SHP77 (cell line): Measurements from ENCODE around the gene ATP8B2.
A peak's percentile ranks its signal among the peaks of the same experiment; 100 is the strongest.
"Not testable (repeated sequence)": the region's sequence is repeated elsewhere in the genome, so short reads cannot be mapped to it uniquely, and the experiment has no call there.

Source experiments
- DNase-seq, 2 experiments: peaks; one replicate each; lab custom pipeline; 2025; lab: John Stamatoyannopoulos, UW

ATP8B2 gene, protein sequence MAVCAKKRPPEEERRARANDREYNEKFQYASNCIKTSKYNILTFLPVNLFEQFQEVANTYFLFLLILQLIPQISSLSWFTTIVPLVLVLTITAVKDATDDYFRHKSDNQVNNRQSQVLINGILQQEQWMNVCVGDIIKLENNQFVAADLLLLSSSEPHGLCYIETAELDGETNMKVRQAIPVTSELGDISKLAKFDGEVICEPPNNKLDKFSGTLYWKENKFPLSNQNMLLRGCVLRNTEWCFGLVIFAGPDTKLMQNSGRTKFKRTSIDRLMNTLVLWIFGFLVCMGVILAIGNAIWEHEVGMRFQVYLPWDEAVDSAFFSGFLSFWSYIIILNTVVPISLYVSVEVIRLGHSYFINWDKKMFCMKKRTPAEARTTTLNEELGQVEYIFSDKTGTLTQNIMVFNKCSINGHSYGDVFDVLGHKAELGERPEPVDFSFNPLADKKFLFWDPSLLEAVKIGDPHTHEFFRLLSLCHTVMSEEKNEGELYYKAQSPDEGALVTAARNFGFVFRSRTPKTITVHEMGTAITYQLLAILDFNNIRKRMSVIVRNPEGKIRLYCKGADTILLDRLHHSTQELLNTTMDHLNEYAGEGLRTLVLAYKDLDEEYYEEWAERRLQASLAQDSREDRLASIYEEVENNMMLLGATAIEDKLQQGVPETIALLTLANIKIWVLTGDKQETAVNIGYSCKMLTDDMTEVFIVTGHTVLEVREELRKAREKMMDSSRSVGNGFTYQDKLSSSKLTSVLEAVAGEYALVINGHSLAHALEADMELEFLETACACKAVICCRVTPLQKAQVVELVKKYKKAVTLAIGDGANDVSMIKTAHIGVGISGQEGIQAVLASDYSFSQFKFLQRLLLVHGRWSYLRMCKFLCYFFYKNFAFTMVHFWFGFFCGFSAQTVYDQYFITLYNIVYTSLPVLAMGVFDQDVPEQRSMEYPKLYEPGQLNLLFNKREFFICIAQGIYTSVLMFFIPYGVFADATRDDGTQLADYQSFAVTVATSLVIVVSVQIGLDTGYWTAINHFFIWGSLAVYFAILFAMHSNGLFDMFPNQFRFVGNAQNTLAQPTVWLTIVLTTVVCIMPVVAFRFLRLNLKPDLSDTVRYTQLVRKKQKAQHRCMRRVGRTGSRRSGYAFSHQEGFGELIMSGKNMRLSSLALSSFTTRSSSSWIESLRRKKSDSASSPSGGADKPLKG

DNA sequence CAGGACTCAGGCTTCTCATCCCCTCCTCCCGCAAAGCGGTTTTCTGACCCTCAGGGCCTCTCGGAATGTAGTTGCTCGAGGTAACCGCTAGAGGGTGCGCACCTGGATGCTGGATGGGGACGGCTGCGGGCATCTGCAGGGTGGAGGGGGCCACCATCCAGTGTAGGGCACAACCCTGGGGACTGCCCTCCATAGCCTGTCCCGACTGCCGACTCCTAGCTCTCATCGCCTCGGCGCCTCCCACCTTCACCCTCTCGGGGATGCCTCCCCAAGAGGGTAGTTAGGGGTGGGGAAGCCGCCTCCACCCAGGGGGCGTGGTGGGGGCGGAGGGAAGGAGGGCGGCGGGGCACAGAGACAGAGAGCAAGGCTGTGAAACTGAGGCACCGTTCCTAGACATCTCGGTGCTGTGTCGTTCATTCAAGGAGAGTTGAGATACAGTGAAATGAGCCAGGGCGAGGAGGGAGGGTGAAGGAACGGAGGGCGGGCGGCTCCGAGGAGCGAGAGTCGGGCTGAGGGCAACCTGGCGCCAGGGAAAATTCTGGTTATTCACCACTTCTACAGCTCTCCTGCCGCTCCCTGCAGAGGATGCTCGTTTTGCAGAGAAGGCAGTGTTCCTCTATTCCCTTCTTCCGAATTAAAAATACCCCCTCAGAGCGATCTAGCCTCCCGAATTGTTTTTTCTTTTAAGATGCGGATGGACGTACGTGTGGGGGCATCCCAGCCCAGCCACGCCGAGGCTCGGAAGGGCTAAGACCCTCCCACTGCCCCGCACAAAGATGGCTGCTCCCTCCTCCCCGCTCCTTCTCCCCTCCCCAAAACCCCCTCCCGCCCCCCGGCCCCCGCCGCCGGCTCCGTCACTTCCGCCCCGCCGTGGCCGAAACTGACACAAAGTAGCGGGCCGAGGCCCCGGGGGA lies at the start of gene ATP8B2:
Gene ATP8B2 (plus strand): TSS at position 857 of the 914 bp plus-strand sequence. CDS start 2,617 bp downstream, outside the sequence.
- peak; percentile 92 to 94 for DNase-seq

GRCh38 chr1:154276797-154277196 lies 48.5 kb upstream of the ATP8B2 start:
- peak; percentile 18 to 23 for DNase-seq

DNA sequence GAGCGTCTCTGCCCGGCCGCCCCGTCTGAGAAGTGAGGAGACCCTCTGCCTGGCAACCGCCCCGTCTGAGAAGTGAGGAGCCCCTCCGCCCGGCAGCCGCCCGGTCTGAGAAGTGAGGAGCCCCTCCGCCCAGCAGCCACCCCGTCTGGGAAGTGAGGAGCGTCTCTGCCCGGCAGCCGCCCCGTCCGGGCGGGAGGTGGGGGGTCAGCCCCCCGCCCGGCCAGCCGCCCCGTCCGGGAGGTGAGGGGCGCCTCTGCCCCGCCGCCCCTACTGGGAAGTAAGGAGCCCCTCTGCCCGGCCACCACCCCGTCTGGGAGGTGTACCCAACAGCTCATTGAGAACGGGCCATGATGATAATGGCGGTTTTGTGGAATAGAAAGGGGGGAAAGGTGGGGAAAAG lies 37.7 kb upstream of the ATP8B2 start:
- not testable (repeated sequence) for DNase-seq

- no peak for DNase-seq
Observed at GRCh38 chr1:154288661-154289060, 36.7 kb upstream of the ATP8B2 start.

GRCh38 chr1:154290921-154291320 lies 34.4 kb upstream of the ATP8B2 start:
- no peak for DNase-seq

DNA sequence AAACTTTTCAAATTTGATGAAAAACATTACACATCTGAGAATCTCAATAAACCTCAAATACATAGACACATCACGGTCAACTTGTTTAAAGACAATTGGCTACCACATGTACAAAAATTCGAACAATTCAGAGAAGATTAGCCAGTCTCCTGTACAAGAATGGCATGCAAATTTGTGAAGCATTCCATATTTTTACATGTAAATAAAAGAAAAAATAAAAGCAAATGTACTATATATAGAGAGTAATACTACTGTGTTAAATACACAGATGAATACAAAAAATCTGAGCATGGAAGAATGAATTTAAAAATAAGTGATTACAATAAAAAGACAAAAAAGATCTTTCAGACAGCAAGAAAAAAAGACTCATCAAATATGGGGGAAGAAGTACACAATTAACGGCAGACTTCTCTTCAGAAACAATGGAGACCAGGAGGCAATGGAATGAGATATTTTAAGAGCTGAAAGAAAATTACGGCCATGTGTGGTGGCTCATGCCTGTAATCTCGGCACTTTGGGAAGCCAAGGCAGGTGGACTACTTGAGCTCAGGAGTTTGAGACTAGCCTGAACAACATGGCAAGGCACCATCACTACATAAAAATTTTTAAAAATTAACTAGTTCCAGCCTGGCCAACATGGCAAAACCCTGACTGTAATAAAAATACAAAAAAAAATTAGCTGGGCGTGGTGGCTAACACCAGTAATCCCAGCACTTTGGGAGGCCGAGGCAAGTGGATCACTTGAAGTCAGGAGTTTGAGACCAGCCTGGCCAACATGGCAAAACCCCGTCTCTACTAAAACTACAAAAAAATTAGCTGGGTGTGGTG lies 29.7 kb upstream of the ATP8B2 start:
- DNase-seq: no peak

GRCh38 chr1:154301582-154301981 lies 23.7 kb upstream of the ATP8B2 start:
- no peak for DNase-seq

- no peak for DNase-seq
Observed at GRCh38 chr1:154304664-154305337, 20.5 kb upstream of the ATP8B2 start.

DNA sequence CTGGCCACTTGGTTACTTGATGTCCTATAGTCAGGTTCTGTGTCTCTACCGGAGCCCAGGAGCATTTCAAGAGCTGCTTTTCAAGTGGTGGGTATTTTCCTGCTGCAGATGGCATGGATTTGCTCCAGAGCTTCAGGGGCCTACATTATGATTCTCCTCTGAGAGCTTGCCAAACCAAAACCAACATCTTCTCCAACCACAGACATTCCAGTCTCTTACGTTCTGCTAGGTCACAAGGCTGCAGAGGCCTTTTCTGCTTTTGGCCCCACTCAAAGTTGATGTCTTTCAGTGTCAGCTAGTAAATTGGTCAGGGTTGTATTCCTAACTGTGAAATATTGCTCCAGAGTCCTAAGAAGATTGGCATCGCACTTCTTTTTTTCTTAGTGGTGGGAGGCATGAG lies 19.2 kb upstream of the ATP8B2 start:
- DNase-seq: no peak

- DNase-seq: not testable (repeated sequence)
Observed at GRCh38 chr1:154307670-154308270, 17.6 kb upstream of the ATP8B2 start.

- not testable (repeated sequence) for DNase-seq
Observed at GRCh38 chr1:154309136-154309535, 16.2 kb upstream of the ATP8B2 start.

DNA sequence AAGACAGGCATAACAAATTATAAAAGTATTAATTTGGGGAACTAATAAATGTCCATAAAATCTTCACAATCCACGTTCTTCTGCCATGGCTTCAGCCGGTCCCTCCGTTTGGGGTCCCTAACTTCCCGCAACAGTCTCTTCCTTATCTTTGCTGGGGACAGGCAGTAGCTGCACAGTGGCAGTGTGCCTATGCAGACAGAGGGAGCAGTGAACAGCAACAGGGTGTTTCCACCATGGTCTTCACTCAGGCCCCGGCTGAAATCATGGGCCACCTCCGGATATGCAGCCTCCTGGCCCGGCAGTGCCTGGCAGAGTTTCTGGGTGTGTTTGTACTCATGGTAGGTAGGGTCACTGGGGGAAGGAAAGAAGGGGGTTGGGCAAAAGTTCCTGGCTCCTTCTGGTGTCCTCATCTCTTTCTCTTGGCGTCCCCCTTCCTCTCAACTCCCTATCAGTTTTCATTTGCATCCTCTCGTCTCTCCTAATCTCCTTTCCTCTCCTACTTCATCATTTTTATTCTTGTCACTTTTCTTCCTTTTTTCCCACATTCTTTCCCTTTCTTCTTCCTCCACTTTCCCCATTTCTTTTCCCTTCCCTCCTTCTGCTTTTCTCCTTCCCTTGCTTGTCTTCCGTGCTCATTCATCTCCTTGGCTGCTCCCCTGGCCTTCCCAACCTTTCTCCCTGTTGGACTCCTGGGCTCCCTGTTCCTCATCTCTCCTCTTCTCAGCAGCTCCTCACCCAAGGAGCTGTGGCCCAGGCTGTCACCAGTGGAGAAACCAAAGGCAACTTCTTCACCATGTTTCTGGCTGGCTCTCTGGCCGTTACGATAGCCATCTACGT lies 12.9 kb upstream of the ATP8B2 start:
- not testable (repeated sequence) for DNase-seq

- no peak for DNase-seq
Observed at GRCh38 chr1:154313066-154313356, 12.3 kb upstream of the ATP8B2 start.

- DNase-seq: not testable (repeated sequence)
Observed at GRCh38 chr1:154314226-154314625, 11.1 kb upstream of the ATP8B2 start.

DNA sequence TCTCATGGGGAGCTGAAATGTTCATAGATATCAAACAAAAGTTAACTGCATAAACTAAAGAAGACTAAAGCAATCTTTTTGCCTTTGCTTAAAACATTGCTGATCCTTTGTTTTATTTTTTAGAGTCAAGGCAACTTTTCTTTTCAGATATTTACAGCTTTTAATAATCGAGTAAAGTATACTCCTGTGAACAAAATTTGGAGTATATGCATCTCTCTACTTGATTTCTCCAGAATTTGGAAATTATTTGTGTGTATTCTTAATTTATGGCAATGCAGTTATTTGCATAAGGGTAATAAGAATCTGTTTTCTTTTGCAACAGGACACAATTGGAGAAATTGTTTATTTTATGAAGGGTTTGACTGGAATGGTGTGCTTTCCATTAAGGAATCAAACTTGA lies 8.6 kb upstream of the ATP8B2 start:
- no peak for DNase-seq

- no peak for DNase-seq
Observed at GRCh38 chr1:154318386-154318785, 6.9 kb upstream of the ATP8B2 start.

DNA sequence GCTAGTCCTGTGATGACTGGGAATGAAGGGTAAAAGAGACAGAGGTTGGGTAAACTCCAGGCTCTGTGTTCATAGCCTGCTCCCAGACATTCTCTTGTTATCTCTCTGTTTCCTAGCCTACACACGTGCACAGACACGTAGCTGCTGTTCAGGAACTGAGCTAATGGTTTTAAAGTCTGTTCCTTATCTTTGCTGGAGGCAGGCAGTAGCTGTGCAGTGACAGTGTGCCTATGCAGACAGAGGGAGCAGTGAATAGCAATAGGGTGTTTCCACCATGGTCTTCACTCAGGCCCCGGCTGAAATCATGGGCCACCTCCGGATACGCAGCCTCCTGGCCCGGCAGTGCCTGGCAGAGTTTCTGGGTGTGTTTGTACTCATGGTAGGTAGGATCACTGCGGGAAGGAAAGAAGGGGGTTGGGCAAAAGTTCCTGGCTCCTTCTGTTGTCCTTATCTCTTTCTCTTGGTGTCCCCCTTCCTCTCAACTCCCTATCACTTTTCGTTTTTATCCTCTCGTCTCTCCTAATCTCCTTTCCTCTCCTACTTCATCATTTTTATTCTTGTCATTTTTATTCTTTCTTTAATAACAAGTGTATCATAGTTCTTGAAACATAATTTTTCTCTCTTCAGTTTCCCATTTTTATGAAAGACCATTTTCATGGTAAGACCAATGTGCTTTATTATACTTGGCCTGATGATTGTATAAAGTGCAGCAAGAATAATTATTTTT lies 4.3 kb upstream of the ATP8B2 start, which contains the start of gene AQP10:
Gene AQP10 (plus strand): TSS at position 212 of the 727 bp plus-strand sequence. CDS start 63 bp downstream, at position 275.
- DNase-seq: no peak

DNA sequence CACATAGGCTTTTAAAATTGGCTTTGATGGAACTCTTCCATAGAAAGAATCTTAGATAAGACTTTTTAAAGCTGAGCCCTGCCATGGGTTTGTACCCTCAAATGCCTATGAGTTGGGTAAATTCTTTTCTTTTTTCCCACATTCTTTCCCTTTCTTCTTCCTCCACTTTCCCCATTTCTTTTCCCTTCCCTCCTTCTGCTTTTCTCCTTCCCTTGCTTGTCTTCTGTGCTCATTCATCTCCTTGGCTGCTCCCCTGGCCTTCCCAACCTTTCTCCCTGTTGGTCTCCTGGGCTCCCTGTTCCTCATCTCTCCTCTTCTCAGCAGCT lies 3.8 kb upstream of the ATP8B2 start:
- DNase-seq: not testable (repeated sequence)
